Kidney epithelial cell (primary cell): ENCODE results near the gene DPH6. TPM values are rescaled to one million over a fixed set of nuclear protein-coding genes. Genes with fewer than 3 reads are reported as not detected.

ENCODE experiments used
- DNase-seq: peaks from one replicate; pipeline ENCODE4 v3.0.0-alpha.2; 2010; ENCODE audit warnings: low read depth
- H3K27me3 ChIP-seq: 2 replicates; pipeline ENCODE4 v1.6.0; 2011; ENCODE audit warnings: low read length; ENCODE audit not compliant: control insufficient read depth, insufficient read depth
- H3K36me3 ChIP-seq: 2 replicates; pipeline ENCODE4 v1.5.1; 2011; ENCODE audit warnings: low read length; ENCODE audit not compliant: control insufficient read depth, insufficient read depth
- H3K4me3 ChIP-seq: 2 replicates; pipeline ENCODE4 v1.5.1; 2011; ENCODE audit warnings: low read depth, mild to moderate bottlenecking, control low read depth, low read length
- total RNA-seq: library from RNA; depleted of rRNA; stranded (reverse); fragments of >200 nt; gene quantifications from 2 replicates; pipeline ENCODE4 v1.2.3, GENCODE V29; 2015
- TF ChIP-seq, protein P1 (sequence below): IDR thresholded peaks from 2 replicates; pipeline ENCODE4 v1.5.1; 2011; ENCODE audit warnings: mild to moderate bottlenecking, moderate library complexity, low read length, control low read depth, inconsistent platforms; ENCODE audit not compliant: insufficient read depth, poor library complexity, severe bottlenecking

Gene DPH6
- total RNA-seq, 1 donor from 2014 or later = 13.5 TPM

DNA sequence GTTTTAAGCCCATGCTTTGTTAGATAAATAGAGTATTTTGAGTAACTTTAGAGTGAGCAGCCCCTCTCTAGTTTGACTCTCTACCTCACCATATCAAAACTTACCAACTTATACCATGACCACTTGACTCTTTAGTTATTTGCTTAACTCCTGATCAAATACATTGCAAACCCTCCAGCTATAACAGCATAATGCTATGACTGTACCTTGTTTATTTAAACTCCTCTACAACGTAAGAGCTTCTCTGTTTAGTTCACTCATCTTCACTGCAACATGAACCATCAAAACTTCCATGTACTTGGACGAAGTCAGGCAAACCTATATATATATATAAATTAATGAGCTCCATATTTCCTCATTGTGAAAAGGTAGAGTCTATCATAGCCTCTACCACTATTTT is 218.2 kb downstream of the DPH6 start:
- DNase-seq = no peak

DNA sequence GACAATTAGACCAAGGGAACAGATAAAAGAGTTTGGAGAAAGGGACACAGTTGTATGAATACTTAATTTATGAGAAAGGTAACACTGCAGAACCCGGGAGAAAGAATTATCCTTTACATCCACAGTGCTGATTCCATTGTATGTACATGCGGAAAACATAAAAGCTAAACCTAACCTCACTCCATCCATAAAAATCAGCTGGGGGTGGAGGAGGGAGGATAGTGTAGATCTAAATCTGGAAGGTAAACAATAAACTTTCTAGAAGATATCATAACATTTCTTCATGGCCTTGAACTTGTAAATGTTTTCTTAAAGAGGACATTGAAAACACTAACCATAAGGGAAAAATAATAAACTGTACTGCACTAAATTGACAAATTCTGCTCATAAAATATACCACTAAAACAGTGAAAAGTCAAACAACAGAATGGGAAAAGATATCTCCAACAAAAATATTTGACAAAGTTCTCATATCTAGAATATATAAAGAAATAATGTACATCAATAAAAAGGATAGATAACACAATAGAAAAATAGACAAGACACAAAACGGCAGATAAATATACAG is 220.5 kb downstream of the DPH6 start:
- TF ChIP-seq, protein P1, sequence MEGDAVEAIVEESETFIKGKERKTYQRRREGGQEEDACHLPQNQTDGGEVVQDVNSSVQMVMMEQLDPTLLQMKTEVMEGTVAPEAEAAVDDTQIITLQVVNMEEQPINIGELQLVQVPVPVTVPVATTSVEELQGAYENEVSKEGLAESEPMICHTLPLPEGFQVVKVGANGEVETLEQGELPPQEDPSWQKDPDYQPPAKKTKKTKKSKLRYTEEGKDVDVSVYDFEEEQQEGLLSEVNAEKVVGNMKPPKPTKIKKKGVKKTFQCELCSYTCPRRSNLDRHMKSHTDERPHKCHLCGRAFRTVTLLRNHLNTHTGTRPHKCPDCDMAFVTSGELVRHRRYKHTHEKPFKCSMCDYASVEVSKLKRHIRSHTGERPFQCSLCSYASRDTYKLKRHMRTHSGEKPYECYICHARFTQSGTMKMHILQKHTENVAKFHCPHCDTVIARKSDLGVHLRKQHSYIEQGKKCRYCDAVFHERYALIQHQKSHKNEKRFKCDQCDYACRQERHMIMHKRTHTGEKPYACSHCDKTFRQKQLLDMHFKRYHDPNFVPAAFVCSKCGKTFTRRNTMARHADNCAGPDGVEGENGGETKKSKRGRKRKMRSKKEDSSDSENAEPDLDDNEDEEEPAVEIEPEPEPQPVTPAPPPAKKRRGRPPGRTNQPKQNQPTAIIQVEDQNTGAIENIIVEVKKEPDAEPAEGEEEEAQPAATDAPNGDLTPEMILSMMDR = no peak
- no peak overlapping the region for H3K4me3 ChIP-seq
- H3K27me3 ChIP-seq = no peaks in the 10 kb centered on the region
- H3K36me3 ChIP-seq = no peaks in the 10 kb centered on the region
- no peak for DNase-seq

More for the DNA sequence above, 218.2 kb downstream of the DPH6 start:
- TF ChIP-seq, protein P1 = no peak
- Histone ChIP-seq H3K36me3 (no peaks in the 10 kb centered on the region), H3K4me3 (no peak overlapping the region), H3K27me3 (no peaks in the 10 kb centered on the region)

DNA sequence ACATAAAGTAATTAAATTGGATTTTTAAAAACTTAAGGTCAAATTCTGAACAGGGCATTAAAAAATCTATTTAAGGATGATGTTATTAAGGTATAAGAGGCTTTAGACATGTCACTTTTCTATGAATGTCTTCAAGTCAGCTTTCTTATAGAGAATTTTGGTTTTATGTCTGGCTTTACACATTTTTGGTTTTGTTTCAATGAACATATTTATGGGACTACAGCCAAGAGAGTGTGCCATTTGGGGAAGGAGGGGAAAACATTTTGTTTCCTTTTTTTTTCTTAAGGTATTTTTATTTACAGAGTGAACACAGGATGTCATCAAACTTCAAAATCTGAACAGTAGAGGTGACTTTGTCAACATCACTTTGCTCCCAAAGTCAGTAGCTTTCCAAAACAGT is 222.8 kb downstream of the DPH6 start:
- no peak for DNase-seq
- Histone ChIP-seq H3K36me3 (no peaks in the 10 kb centered on the region), H3K27me3 (no peaks in the 10 kb centered on the region), H3K4me3 (no peak overlapping the region)
- TF ChIP-seq, protein P1 = no peak

- Histone ChIP-seq H3K27me3 (no peaks in the 10 kb centered on the region), H3K4me3 (no peak overlapping the region), H3K36me3 (no peaks in the 10 kb centered on the region)
- no peak for DNase-seq
- TF ChIP-seq, protein P1 = no peak
Observed at GRCh38 chr15:35321926-35322325, 224.0 kb downstream of the DPH6 start.

GRCh38 chr15:35320911-35321310 is 225.1 kb downstream of the DPH6 start:
- no peaks in the 10 kb centered on the region for H3K27me3 ChIP-seq
- TF ChIP-seq, protein P1 = no peak
- no peak overlapping the region for H3K4me3 ChIP-seq
- H3K36me3 ChIP-seq = no peaks in the 10 kb centered on the region
- DNase-seq = no peak
